Measurements from ENCODE around the gene ZNF687. TPM values are rescaled to one million over a fixed set of nuclear protein-coding genes. Genes with fewer than 3 reads are reported as not detected.

Gene ZNF687
- total RNA-seq, 2 experiments from 2014 or later, result 20.9 to 22.0 TPM

Other genes with a start within 250 kb of the ZNF687 start
- 1 to 10 TPM; 1.1 to 1.3 TPM for gene BNIPL, start 245.7 kb upstream of the ZNF687 start, total RNA-seq
- gene C1orf56, start 234.5 kb upstream of the ZNF687 start, total RNA-seq, result under 1 TPM; 0.49 to 0.57 TPM
- 10 to 100 TPM; 98.1 to 99.0 TPM for gene CDC42SE1, start 222.7 kb upstream of the ZNF687 start, total RNA-seq
- gene MLLT11, start 221.9 kb upstream of the ZNF687 start, total RNA-seq, result 1 to 10 TPM; 3.3 to 3.6 TPM
- 10 to 100 TPM; 16.1 to 16.2 TPM for gene GABPB2, start 211.5 kb upstream of the ZNF687 start, total RNA-seq
- gene SEMA6C, start 135.7 kb upstream of the ZNF687 start, total RNA-seq, result 1 to 10 TPM; 1.5 to 1.6 TPM
- 10 to 100 TPM in 1 of 2 experiments, 1 to 10 TPM in 1; 9.6 to 10.5 TPM for gene TNFAIP8L2, start 125.7 kb upstream of the ZNF687 start, total RNA-seq
- 1 to 10 TPM; 4.5 to 4.8 TPM for gene LYSMD1, start 116.4 kb upstream of the ZNF687 start, total RNA-seq
- gene SCNM1, start 116.2 kb upstream of the ZNF687 start, total RNA-seq, result 10 to 100 TPM; 60.5 to 64.2 TPM
- 1 to 10 TPM in 1 of 2 experiments, under 1 TPM in 1; 0.98 to 1.1 TPM for gene TMOD4, start 106.3 kb upstream of the ZNF687 start, total RNA-seq
- gene VPS72, start 92.1 kb upstream of the ZNF687 start, total RNA-seq, result 10 to 100 TPM; 49.8 to 56.9 TPM
- 10 to 100 TPM; 72.6 to 82.5 TPM for gene PIP5K1A, start 83.7 kb upstream of the ZNF687 start, total RNA-seq
- 100 to 1,000 TPM; 167 to 192 TPM for gene PSMD4, start 27.6 kb upstream of the ZNF687 start, total RNA-seq
- gene PI4KB, start 45.1 kb downstream of the ZNF687 start, total RNA-seq, result 10 to 100 TPM; 64.1 to 69.2 TPM
- 10 to 100 TPM; 62.3 to 63.4 TPM for gene RFX5, start 65.0 kb downstream of the ZNF687 start, total RNA-seq
- gene SELENBP1, start 90.4 kb downstream of the ZNF687 start, total RNA-seq, result not detected
- 100 to 1,000 TPM; 394 to 398 TPM for gene PSMB4, start 117.3 kb downstream of the ZNF687 start, total RNA-seq
- 10 to 100 TPM; 69.7 to 73.7 TPM for gene POGZ, start 177.2 kb downstream of the ZNF687 start, total RNA-seq
- 1 to 10 TPM in 1 of 2 experiments, under 1 TPM in 1; 0.62 to 1.5 TPM for gene CGN, start 229.1 kb downstream of the ZNF687 start, total RNA-seq

Measured in activated naive CD4-positive, alpha-beta T cell treated with anti-CD3 and anti-CD28 coated beads for 36 hours (primary cell).